ENCODE measurements around the gene ZNF407.
A peak's percentile ranks its signal among the peaks of the same experiment; 100 is the strongest.

Gene ZNF407

GRCh38 chr18:74878267-74878666, 280.6 kb downstream of the ZNF407 start:
- no peak for DNase-seq (ENCODE audit: low read depth)

GRCh38 chr18:74880706-74881278, 283.1 kb downstream of the ZNF407 start:
- DNase-seq (ENCODE audit: low read depth) = no peak

- DNase-seq (ENCODE audit: low read depth) = no peak
Observed at GRCh38 chr18:74892066-74892627, 294.5 kb downstream of the ZNF407 start.

- DNase-seq (ENCODE audit: low read depth) = peak; percentile 69
Observed at GRCh38 chr18:74895686-74896085, 298.0 kb downstream of the ZNF407 start.

GRCh38 chr18:74896390-74896991, 298.8 kb downstream of the ZNF407 start:
- peak; percentile 34 for DNase-seq (ENCODE audit: low read depth)

GRCh38 chr18:74897971-74898657, 300.4 kb downstream of the ZNF407 start:
- DNase-seq (ENCODE audit: low read depth) = peak; percentile 84

DNA sequence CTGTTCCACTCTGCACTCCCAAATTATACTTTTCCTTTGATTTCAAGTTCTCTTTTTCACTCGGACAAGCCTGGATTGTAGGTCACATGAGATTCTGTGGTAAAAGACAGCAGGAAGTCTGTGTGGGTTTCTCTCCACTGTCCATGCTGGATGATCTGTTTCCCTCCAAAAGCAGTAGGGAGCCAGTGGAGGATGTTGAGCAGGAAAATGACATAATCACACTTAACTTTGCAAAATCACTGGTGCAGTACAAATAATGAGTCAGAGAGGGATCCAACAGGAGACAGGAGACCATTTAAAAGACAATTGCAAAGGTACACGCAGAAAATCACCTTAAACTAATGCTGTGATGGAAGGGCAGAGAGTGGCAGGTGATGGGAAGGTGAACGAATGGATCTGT, 301.3 kb downstream of the ZNF407 start:
- peak; percentile 82 for DNase-seq (ENCODE audit: low read depth)

DNA sequence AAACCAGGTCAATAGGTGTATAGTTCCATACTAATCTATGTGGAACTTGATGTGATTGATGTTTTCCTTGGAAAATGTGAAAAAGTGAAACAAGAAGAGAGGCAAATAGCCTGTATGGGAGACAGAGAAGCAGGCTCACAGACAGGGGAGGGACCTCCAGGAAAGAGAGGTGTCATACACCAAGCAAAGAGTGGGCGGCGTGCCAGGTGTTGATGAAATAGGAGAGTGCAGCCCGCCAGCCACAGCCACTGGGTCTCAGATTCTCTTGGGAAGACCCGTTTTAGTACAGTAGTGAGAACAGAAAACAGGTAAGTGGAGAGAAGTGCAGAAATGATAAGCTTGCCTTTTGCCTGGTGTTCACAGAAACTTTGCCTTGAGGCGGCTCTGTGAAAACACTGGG, 301.9 kb downstream of the ZNF407 start:
- peak; percentile 3 for DNase-seq (ENCODE audit: low read depth)

DNA sequence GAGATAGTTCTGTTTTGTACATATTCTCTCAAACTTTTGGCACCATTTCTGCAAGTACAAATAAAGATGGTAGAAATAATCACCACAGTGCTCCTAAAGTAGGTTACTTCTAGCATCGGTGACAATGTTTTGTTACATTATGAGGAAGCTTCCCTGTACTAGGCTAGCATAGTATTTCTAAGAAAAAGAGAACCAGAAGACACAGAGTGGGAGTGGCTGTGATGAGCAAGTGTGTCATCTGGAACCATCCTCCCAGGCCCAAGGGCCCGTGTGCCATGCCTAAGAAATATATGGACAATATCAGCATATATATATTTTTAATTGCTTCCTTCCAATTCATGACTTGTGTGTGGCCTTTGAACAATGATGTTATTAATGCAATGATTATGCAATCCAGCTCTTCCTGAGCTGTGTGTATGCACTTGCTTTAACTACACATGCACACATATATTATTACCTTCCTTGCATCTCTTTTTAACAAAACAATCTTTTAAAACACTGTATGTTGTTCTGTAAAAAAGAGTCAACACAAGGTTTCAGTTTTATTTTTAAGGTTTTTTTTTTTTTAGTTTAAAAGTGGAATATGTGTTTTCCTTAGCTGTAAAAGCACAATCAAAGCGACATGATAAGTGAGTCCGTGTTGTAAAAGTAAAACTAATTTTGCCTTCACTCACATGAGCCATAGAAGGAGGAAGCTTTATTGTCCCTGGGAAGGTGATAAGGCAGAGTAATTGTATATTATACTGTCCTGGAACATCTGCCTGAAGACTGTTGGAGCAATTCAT, 303.9 kb downstream of the ZNF407 start:
- DNase-seq (ENCODE audit: low read depth) = no peak

GRCh38 chr18:74902147-74902455, 304.4 kb downstream of the ZNF407 start:
- DNase-seq (ENCODE audit: low read depth) = no peak

DNA sequence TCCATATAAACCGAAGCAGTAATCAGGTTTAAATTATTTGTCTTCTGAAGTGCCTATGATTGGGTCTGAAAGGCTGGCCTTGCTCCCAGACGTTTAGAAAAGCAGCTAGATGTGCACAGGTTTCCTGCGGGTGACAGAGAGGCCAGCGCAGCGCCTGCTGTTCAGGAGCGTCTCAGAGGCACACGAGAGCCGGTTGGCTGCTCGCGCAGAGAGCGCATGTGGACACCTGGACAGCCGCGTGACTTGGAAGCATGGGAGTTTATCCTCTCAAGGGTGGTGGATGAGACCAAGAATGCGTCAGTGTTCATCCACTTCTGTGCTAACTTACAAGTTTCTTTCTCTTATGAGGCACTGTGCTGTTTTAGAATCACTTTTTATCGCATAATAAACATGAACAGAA, 307.6 kb downstream of the ZNF407 start:
- no peak for DNase-seq (ENCODE audit: low read depth)

GRCh38 chr18:74906184-74906583, 308.5 kb downstream of the ZNF407 start:
- DNase-seq (ENCODE audit: low read depth) = no peak

DNA sequence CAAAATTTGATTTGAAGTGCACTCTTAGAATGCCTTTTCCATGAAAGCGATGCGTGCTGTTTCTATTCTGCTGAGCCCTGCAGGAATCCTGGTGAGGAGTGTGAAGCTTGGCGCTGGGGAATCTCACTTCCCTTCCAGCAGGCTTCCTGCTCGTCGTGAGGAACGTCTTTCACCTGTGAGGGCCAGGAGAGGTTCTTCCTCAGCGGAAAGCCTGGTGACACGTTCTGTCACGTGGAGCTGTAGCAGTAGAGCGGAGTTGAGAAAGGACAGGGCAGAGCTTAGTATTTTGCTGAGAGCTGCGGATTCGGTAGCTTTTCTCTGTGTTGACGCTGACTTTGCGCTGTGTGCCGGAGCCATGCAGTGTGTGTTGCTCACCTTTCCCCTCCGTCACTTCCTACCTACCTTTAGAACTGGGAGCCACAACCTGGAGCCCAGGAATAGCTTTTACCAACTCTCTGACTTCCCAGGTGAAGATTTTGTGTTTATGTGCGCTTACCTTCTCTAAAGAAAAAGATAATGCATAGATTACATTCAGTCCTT, 316.5 kb downstream of the ZNF407 start:
- DNase-seq (ENCODE audit: low read depth) = no peak

DNA sequence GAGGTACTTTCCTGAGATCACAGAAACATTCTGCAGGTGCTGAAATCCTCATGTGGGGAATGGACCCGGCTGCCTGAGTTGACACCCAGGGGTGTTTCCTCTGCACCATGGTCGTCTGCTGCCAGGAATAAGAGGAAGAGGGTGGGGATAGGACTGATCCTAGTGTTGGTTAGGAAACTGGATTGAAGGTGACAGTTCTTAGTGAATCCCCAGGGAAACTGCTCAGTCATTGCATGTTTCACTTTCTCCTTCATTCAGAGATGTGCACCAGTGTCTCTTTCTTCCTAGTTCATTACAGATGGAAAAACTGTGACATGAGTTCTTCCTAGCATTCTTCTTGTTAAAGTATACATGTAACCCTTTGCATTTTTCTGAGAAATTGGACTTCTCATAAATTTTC, 317.0 kb downstream of the ZNF407 start:
- DNase-seq (ENCODE audit: low read depth) = no peak

DNA sequence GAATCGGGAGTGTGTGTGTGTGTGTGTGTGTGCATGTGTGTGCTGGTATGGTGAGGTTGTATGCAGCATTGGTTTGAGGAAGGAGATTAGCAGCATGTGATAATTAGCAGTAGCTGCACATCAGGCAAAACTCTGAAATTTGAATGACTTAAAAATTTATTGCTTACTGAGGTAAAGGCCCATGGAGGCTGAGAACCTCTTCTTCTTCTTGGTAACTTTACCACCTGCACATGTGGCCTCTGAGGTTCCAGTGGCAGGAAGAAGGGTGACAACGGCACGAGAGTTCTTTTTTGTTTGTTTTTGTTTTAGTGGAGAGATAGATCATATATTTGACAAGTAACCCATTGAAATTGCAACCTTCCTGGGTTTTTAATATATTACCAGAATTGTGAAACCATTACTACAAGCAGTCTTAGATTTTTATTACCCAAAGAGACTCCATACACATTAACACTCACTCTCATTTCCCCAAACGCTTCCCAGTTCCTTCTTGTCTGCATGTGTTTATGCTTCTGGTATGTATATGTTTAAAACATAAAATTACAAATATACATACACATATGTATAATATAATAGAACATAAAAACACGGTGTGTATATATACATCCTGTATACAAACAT, 319.2 kb downstream of the ZNF407 start:
- DNase-seq (ENCODE audit: low read depth) = no peak

- DNase-seq (ENCODE audit: low read depth) = no peak
Observed at GRCh38 chr18:74918276-74918790, 320.7 kb downstream of the ZNF407 start.

- no peak for DNase-seq (ENCODE audit: low read depth)
Observed at GRCh38 chr18:74921057-74921820, 323.6 kb downstream of the ZNF407 start.

DNA sequence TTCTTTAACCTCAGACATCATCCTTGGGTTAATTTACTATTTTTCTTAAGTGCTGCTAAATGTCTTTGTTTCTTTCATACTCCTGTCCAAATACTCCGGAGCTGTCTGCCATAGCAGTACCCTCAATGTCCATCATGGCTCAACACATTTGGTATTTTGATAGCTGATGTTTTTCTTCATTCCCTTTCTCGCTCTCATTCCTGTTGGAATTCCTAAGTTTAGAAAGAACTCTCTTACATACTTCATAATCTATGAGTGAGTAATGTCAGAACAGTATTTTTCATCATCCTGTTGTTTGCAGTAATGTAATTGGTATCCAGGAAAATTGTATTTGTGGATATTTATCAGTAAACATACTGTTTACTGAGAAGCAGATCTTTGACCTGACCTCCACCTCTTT, 328.4 kb downstream of the ZNF407 start:
- no peak for DNase-seq (ENCODE audit: low read depth)

DNA sequence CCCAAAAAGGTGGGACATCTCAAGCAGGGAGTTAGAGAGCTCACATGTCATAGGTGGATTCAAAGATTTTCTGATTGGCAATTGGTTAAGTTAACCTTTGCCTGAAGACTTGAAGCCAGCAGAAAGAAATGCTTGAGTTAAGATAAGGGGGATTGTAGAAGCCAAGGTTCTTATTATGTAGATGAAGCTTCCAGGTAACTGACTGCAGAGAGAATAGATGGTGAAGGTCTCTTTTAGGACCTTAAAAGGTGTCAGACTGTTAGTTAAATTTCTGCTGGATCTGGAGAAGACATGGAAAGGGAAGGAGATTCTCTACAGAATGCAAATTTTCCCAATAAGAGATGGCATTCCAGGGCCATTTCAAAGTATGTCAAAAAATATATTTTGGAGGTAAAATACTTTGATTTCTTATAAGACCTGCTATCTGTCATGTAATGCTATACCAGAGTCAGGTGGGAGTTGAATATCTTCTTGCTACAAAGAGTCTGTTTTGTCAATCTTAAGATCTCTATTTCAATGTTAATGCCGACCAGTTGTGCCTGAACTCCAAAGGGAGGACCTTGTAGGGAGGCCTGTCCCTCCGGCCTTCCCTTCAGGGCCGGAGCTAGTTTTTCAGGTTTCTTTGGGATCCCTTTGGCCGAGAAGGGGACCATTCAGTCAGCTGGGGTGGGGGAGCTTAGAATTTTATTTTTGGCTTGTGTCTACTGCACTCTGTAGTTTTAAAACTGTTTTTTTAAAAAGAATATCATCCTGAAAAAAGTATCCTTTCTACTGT, 330.7 kb downstream of the ZNF407 start:
- DNase-seq (ENCODE audit: low read depth) = no peak

GRCh38 chr18:74929110-74929509, 331.4 kb downstream of the ZNF407 start:
- no peak for DNase-seq (ENCODE audit: low read depth)

Data from ELR (cell line).